Loucy (cell line): ENCODE data around the gene PAX3.
A peak's percentile ranks its signal among the peaks of the same experiment; 100 is the strongest.

Experiments
- H2AFZ ChIP-seq: fragments of 200-600 bp; sonication (generic); 2 replicates; pipeline ENCODE4 v1.6.0; 2016; ENCODE audit warnings: antibody characterized with exemption, mild to moderate bottlenecking, low read length, moderate library complexity
- H3F3A ChIP-seq: fragments of 200-600 bp; 2 replicates; pipeline ENCODE4 v1.6.0; 2016; ENCODE audit warnings: antibody characterized with exemption, low read depth, mild to moderate bottlenecking
- H3K27me3 ChIP-seq: fragments of 200-600 bp; sonication (generic); 2 replicates; pipeline ENCODE4 v1.6.1; 2014; ENCODE audit warnings: low read length, mild to moderate bottlenecking; ENCODE audit not compliant: insufficient read depth, poor library complexity, severe bottlenecking
- H3K36me3 ChIP-seq: fragments of 200-600 bp; sonication (generic); 2 replicates; pipeline ENCODE4 v1.6.1; 2016; ENCODE audit warnings: low read length; ENCODE audit not compliant: insufficient read depth
- H3K4me1 ChIP-seq: fragments of 200-600 bp; sonication (generic); 2 replicates; pipeline ENCODE4 v1.5.1; 2014; ENCODE audit warnings: low read length, mild to moderate bottlenecking; ENCODE audit not compliant: insufficient read depth, poor library complexity, severe bottlenecking
- H3K4me2 ChIP-seq: fragments of 200-600 bp; sonication (generic); 2 replicates; pipeline ENCODE4 v1.6.0; 2014; ENCODE audit warnings: antibody characterized with exemption, low read length, low read depth, mild to moderate bottlenecking; ENCODE audit not compliant: poor library complexity, severe bottlenecking
- H3K4me3 ChIP-seq: fragments of 200-600 bp; sonication (generic); 2 replicates; pipeline ENCODE4 v1.5.1; 2014; ENCODE audit warnings: low read length, mild to moderate bottlenecking, mixed read lengths; ENCODE audit not compliant: poor library complexity, severe bottlenecking
- H3K79me2 ChIP-seq: fragments of 200-600 bp; sonication (generic); 2 replicates; pipeline ENCODE4 v1.6.1; 2014; ENCODE audit warnings: low read length; ENCODE audit not compliant: insufficient read depth
- H3K9ac ChIP-seq: fragments of 200-600 bp; sonication (generic); 2 replicates; pipeline ENCODE4 v1.6.0; 2014; ENCODE audit warnings: mild to moderate bottlenecking, low read depth, low read length, moderate library complexity; ENCODE audit not compliant: poor library complexity, severe bottlenecking
- H3K9me2 ChIP-seq: fragments of 200-600 bp; sonication (generic); replicated peaks from 2 replicates; pipeline ENCODE4 v1.6.1; 2016; ENCODE audit warnings: low read depth, low read length, mixed read lengths
- H3K9me3 ChIP-seq: fragments of 200-600 bp; sonication (generic); 2 replicates; pipeline ENCODE4 v1.6.1; 2014; ENCODE audit warnings: mild to moderate bottlenecking, antibody characterized with exemption, low read length, low read depth; ENCODE audit not compliant: insufficient read depth
- H4K20me1 ChIP-seq: fragments of 200-600 bp; sonication (generic); 2 replicates; pipeline ENCODE4 v1.6.0; 2014; ENCODE audit warnings: antibody characterized with exemption, low read length, mild to moderate bottlenecking; ENCODE audit not compliant: insufficient read depth, poor library complexity, severe bottlenecking
- CTCF ChIP-seq: fragments of 200-600 bp; sonication (generic); conservative IDR thresholded peaks from 2 replicates; pipeline ENCODE4 v1.5.1; 2014; ENCODE audit warnings: mild to moderate bottlenecking, antibody characterized with exemption, low read length
- EZH2phosphoT487 ChIP-seq: fragments of 200-600 bp; IDR thresholded peaks from 2 replicates; pipeline ENCODE4 v1.6.1; 2018; ENCODE audit warnings: antibody characterized with exemption, mild to moderate bottlenecking, moderate library complexity, borderline replicate concordance

Gene PAX3

GRCh38 chr2:222322236-222322635 is 23.4 kb upstream of the PAX3 start:
- TF ChIP-seq EZH2phosphoT487 (no peak), CTCF (no peak)
- Histone ChIP-seq H3F3A (no peaks in the 10 kb centered on the region), H3K27me3 (no peaks in the 10 kb centered on the region), H3K9ac (no peak overlapping the region), H3K4me3 (no peak overlapping the region), H3K79me2 (no peaks in the 10 kb centered on the region), H3K36me3 (no peaks in the 10 kb centered on the region), H3K9me2 (no peaks in the 10 kb centered on the region), H3K4me1 (no peaks in the 10 kb centered on the region), H4K20me1 (no peaks in the 10 kb centered on the region), H2AFZ (peak overlapping the region; percentile 22; the same call in 1 of the 2 replicates), H3K4me2 (no peak overlapping the region), H3K9me3 (no peaks in the 10 kb centered on the region)

GRCh38 chr2:222320436-222321395 is 21.9 kb upstream of the PAX3 start:
- no peaks in the 10 kb centered on the region for H3K9me2 ChIP-seq
- no peaks in the 10 kb centered on the region for H3K4me1 ChIP-seq
- no peaks in the 10 kb centered on the region for H3K36me3 ChIP-seq
- TF ChIP-seq CTCF (no peak), EZH2phosphoT487 (no peak)
- 0 out of 2 replicates have a peak overlapping the region, but pooled peaks have one; percentile 22 for H2AFZ ChIP-seq
- no peaks in the 10 kb centered on the region for H3K9me3 ChIP-seq
- no peaks in the 10 kb centered on the region for H3K27me3 ChIP-seq
- H3F3A ChIP-seq: no peaks in the 10 kb centered on the region
- no peak overlapping the region for H3K9ac ChIP-seq
- H3K4me2 ChIP-seq: peak overlapping the region; percentile 26
- H3K4me3 ChIP-seq: peak overlapping the region; percentile 23
- no peaks in the 10 kb centered on the region for H4K20me1 ChIP-seq
- no peaks in the 10 kb centered on the region for H3K79me2 ChIP-seq

- Histone ChIP-seq H3K4me1 (no peaks in the 10 kb centered on the region), H2AFZ (no peak overlapping the region), H4K20me1 (no peaks in the 10 kb centered on the region), H3K9me2 (no peaks in the 10 kb centered on the region), H3K27me3 (no peaks in the 10 kb centered on the region), H3K9me3 (no peaks in the 10 kb centered on the region), H3K4me3 (peak overlapping the region; percentile 23), H3K9ac (no peak overlapping the region), H3K36me3 (no peaks in the 10 kb centered on the region), H3F3A (no peaks in the 10 kb centered on the region), H3K4me2 (peak overlapping the region; percentile 26), H3K79me2 (no peaks in the 10 kb centered on the region)
- TF ChIP-seq CTCF (no peak), EZH2phosphoT487 (no peak)
Measured at GRCh38 chr2:222319586-222320435, 21.0 kb upstream of the PAX3 start.
